HG03064 (cell line): Measurements from ENCODE around the gene RING1.

Source experiments
- ATAC-seq: cut with Tn5 transposase; IDR thresholded peaks from one replicate; pipeline ENCODE4 v1.9.1; 2021; ENCODE audit warnings: low read depth; ENCODE audit not compliant: unreplicated experiment

The RING1 gene

GRCh38 chr6:33171880-33172687 lies 36.2 kb upstream of the RING1 start:
- ATAC-seq, result no peak

GRCh38 chr6:33172688-33173534 lies 35.4 kb upstream of the RING1 start:
- ATAC-seq, result no peak

- no peak for ATAC-seq
Measured at GRCh38 chr6:33173535-33174180, 34.6 kb upstream of the RING1 start.

- no peak for ATAC-seq
Measured at GRCh38 chr6:33174784-33175183, 33.5 kb upstream of the RING1 start.

GRCh38 chr6:33175436-33176069 lies 32.7 kb upstream of the RING1 start:
- ATAC-seq, result no peak

GRCh38 chr6:33176906-33177305 lies 31.4 kb upstream of the RING1 start:
- no peak for ATAC-seq

GRCh38 chr6:33177552-33178446 lies 30.5 kb upstream of the RING1 start:
- no peak for ATAC-seq

GRCh38 chr6:33178755-33179475 lies 29.4 kb upstream of the RING1 start:
- ATAC-seq, result no peak

GRCh38 chr6:33181141-33181540 lies 27.2 kb upstream of the RING1 start:
- ATAC-seq, result no peak

GRCh38 chr6:33183071-33183683 lies 25.1 kb upstream of the RING1 start:
- ATAC-seq, result no peak

- no peak for ATAC-seq
Measured at GRCh38 chr6:33185190-33185589, 23.1 kb upstream of the RING1 start.

- no peak for ATAC-seq
Measured at GRCh38 chr6:33185654-33186187, 22.6 kb upstream of the RING1 start.

- ATAC-seq, result no peak
Measured at GRCh38 chr6:33187809-33188208, 20.5 kb upstream of the RING1 start.

- no peak for ATAC-seq
Measured at GRCh38 chr6:33189164-33189563, 19.1 kb upstream of the RING1 start.

GRCh38 chr6:33189625-33190448 lies 18.5 kb upstream of the RING1 start:
- ATAC-seq, result no peak

- no peak for ATAC-seq
Measured at GRCh38 chr6:33190504-33191107, 17.7 kb upstream of the RING1 start.

- no peak for ATAC-seq
Measured at GRCh38 chr6:33191383-33192104, 16.8 kb upstream of the RING1 start.
